Measurements from ENCODE around the gene VCAM1.

GRCh38 chr1:100718581-100718980 lies 961 bp upstream of the VCAM1 start:
- no peak for TF ChIP-seq CTCF (conservative IDR thresholded peaks at IDR 0.05; ENCODE audit: low read depth, low read length)
- TF ChIP-seq EZH2 (IDR thresholded peaks at IDR 0.05; ENCODE audit: borderline replicate concordance, low read depth, low read length, poor library complexity, severe bottlenecking): no peak
